DOHH2 (cell line): ENCODE data around the gene OTOF.

ENCODE experiments used
- EZH2phosphoT487 ChIP-seq: fragments of 200-600 bp; sonication (generic); IDR thresholded peaks from 2 replicates; pipeline ENCODE4 v1.6.1; 2017; ENCODE audit warnings: borderline replicate concordance, mild to moderate bottlenecking, antibody characterized with exemption, low read length, moderate library complexity, mixed read lengths
- TF ChIP-seq, protein P1 (sequence below): fragments of 200-600 bp; sonication (generic); IDR thresholded peaks from one replicate; pipeline ENCODE4 v1.5.1; 2014; ENCODE audit warnings: antibody characterized with exemption, mild to moderate bottlenecking, low read depth, low read length; ENCODE audit not compliant: poor library complexity, severe bottlenecking

DNA sequence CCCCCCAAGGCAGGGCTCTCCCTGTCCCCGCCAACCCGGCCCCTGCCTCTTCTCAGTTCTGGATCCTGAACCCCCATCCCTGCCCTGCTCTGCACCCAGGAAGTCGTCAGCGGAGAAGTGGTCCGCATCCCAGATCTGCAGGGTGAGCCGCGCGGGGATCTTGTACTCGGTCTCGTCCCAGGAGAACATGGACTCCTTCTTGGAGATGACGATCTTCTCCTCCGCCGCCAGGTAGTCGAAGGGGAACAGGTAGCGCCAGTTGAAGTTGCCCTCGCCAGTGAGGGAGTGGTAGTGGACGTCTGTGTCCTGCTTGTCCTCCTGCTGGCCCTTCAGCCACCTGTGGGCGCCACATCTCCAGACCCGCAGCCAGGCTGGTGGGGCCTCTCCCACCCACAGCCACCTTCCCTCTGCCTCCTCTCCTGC is 16.3 kb downstream of the OTOF start:
- TF ChIP-seq, protein P1, sequence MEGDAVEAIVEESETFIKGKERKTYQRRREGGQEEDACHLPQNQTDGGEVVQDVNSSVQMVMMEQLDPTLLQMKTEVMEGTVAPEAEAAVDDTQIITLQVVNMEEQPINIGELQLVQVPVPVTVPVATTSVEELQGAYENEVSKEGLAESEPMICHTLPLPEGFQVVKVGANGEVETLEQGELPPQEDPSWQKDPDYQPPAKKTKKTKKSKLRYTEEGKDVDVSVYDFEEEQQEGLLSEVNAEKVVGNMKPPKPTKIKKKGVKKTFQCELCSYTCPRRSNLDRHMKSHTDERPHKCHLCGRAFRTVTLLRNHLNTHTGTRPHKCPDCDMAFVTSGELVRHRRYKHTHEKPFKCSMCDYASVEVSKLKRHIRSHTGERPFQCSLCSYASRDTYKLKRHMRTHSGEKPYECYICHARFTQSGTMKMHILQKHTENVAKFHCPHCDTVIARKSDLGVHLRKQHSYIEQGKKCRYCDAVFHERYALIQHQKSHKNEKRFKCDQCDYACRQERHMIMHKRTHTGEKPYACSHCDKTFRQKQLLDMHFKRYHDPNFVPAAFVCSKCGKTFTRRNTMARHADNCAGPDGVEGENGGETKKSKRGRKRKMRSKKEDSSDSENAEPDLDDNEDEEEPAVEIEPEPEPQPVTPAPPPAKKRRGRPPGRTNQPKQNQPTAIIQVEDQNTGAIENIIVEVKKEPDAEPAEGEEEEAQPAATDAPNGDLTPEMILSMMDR = no peak
- no peak for TF ChIP-seq EZH2phosphoT487
